ENCODE data around the gene HS6ST2.

Gene HS6ST2

GRCh38 chrX:132940727-132941327 is 17.6 kb downstream of the HS6ST2 start:
- TF ChIP-seq CTCF (IDR thresholded peaks at IDR 0.05; ENCODE audit: insufficient read depth, missing control alignments), result no peak
- FAIRE-seq (no peak), DNase-seq (ENCODE audit: insufficient read length, low spot score) (no peak)

- DNase-seq (ENCODE audit: insufficient read length, low spot score) (no peak), FAIRE-seq (no peak)
- TF ChIP-seq CTCF (IDR thresholded peaks at IDR 0.05; ENCODE audit: insufficient read depth, missing control alignments), result no peak
Measured at GRCh38 chrX:132933170-132933569, 25.3 kb downstream of the HS6ST2 start.

- no peak for DNase-seq (ENCODE audit: insufficient read length, low spot score)
- no peak for FAIRE-seq
- no peak for TF ChIP-seq CTCF (IDR thresholded peaks at IDR 0.05; ENCODE audit: insufficient read depth, missing control alignments)
Measured at GRCh38 chrX:132924426-132924825, 34.0 kb downstream of the HS6ST2 start.

GRCh38 chrX:132918523-132918922 is 39.9 kb downstream of the HS6ST2 start:
- no peak for TF ChIP-seq CTCF (IDR thresholded peaks at IDR 0.05; ENCODE audit: insufficient read depth, missing control alignments)
- FAIRE-seq (no peak), DNase-seq (ENCODE audit: insufficient read length, low spot score) (no peak)

- no peak for TF ChIP-seq CTCF (IDR thresholded peaks at IDR 0.05; ENCODE audit: insufficient read depth, missing control alignments)
- FAIRE-seq, result no peak
- DNase-seq (ENCODE audit: insufficient read length, low spot score), result no peak
Measured at GRCh38 chrX:132916349-132916748, 42.1 kb downstream of the HS6ST2 start.

- TF ChIP-seq CTCF (IDR thresholded peaks at IDR 0.05; ENCODE audit: insufficient read depth, missing control alignments), result no peak
- DNase-seq (ENCODE audit: insufficient read length, low spot score), result no peak
- no peak for FAIRE-seq
Measured at GRCh38 chrX:132909643-132910042, 48.8 kb downstream of the HS6ST2 start.

- TF ChIP-seq CTCF (IDR thresholded peaks at IDR 0.05; ENCODE audit: insufficient read depth, missing control alignments), result no peak
- DNase-seq (ENCODE audit: insufficient read length, low spot score) (no peak), FAIRE-seq (no peak)
Measured at GRCh38 chrX:132908891-132909290, 49.5 kb downstream of the HS6ST2 start.
